HCT116 (cell line): ENCODE results near the gene PRR23E. TPM values are rescaled to one million over a fixed set of nuclear protein-coding genes. Genes with fewer than 3 reads are reported as not detected.

Experiments used
- ATAC-seq: fragments of 200-7000 bp; cut with Tn5 transposase; 2 replicates; pipeline ENCODE4 v1.9.1; 2020; ENCODE audit warnings: mild to moderate bottlenecking, moderate library complexity
- BruUV-seq: library from RNA; stranded (reverse); fragments of 400-500 nt; replicated peaks from 2 replicates; lab custom pipeline; 2021; lab: Mats Ljungman, UMichigan
- CTCF ChIA-PET: fragments of 300-600 bp; sonication (Branson Sonifier 250); formaldehyde crosslinking; loops from one replicate; lab custom pipeline; 2021; ENCODE audit warnings: antibody characterized with exemption; lab: Charles Lee
- POLR2A ChIA-PET: fragments of 300-600, 350-600 bp; sonication (Branson Sonifier 250); formaldehyde crosslinking; loops from one replicate; lab custom pipeline; 2021; ENCODE audit warnings: antibody characterized with exemption; lab: Charles Lee
- RAD21 ChIA-PET, 2 experiments: fragments of 300-600 bp; sonication (Branson Sonifier 250); formaldehyde crosslinking; loops; one replicate each; lab custom pipeline; 2023; ENCODE audit warnings: low total read pairs in 2 of 2; ENCODE audit not compliant: uncharacterized antibody in 2 of 2, unreplicated experiment in 2 of 2, low non-redundant PET in 1 of 2; lab: Charles Lee
- DNase-seq: peaks from one replicate; pipeline ENCODE4 v3.0.0-alpha.2; 2010; ENCODE audit warnings: low read depth, low spot score
- H2AFZ ChIP-seq: fragments of 200-600 bp; shearing (Covaris generic), sonication (generic); 2 replicates; pipeline ENCODE4 v1.6.1; 2017; ENCODE audit warnings: low read depth, mixed run types, mixed read lengths, antibody characterized with exemption, low read length; ENCODE audit not compliant: poor library complexity, severe bottlenecking
- H3K27ac ChIP-seq: 2 replicates; pipeline ENCODE4 v1.5.1; 2012; ENCODE audit warnings: low read depth, low read length
- H3K27me3 ChIP-seq: fragments of 200-600 bp; sonication (generic); 2 replicates; pipeline ENCODE4 v1.6.1; 2016; ENCODE audit warnings: mixed run types, low read length, mixed read lengths; ENCODE audit not compliant: insufficient read depth
- H3K36me3 ChIP-seq, 2 experiments: fragments of 200-500 bp in 1 of 2; fragments of 200-600 bp in 1 of 2; sonication (Bioruptor generic) in 1 of 2; sonication (generic) in 1 of 2; 2 replicates each; pipeline versions ENCODE4 v1.5.1 to v1.6.1; 2014 to 2016; ENCODE audit warnings: low read length in 2 of 2, inconsistent platforms in 1 of 2, mixed read lengths in 1 of 2, mixed run types in 1 of 2; ENCODE audit not compliant: insufficient read depth in 2 of 2, control insufficient read depth in 1 of 2
- H3K4me1 ChIP-seq, 2 experiments: fragments of 200-600 bp in 1 of 2; sonication (generic) in 1 of 2; 2 replicates each; pipeline versions ENCODE4 v1.5.1 to v1.6.1; 2012 to 2017; ENCODE audit warnings: low read length in 2 of 2, inconsistent platforms in 1 of 2, mild to moderate bottlenecking in 1 of 2, mixed read lengths in 1 of 2, mixed run types in 1 of 2, moderate library complexity in 1 of 2; ENCODE audit not compliant: insufficient read depth in 2 of 2, control insufficient read depth in 1 of 2
- H3K4me2 ChIP-seq: fragments of 200-600 bp; sonication (generic); 2 replicates; pipeline ENCODE4 v1.6.1; 2017; ENCODE audit warnings: mixed run types, low read length, mixed read lengths
- H3K4me3 ChIP-seq, 2 experiments: fragments of 200-600 bp in 1 of 2; sonication (generic) in 1 of 2; replicated peaks in 1 of 2; 2 replicates each; pipeline ENCODE4 v1.5.1; 2011 to 2016; ENCODE audit warnings: low read length in 2 of 2, control low read depth in 1 of 2, low read depth in 1 of 2, mild to moderate bottlenecking in 1 of 2, mixed read lengths in 1 of 2, mixed run types in 1 of 2
- H3K79me2 ChIP-seq: fragments of 200-600 bp; sonication (generic); 2 replicates; pipeline ENCODE4 v1.6.1; 2017; ENCODE audit warnings: mild to moderate bottlenecking, mixed run types, low read length, moderate library complexity, mixed read lengths; ENCODE audit not compliant: insufficient read depth
- H3K9ac ChIP-seq: fragments of 200-600 bp; sonication (generic); 2 replicates; pipeline ENCODE4 v1.6.1; 2016; ENCODE audit warnings: low read length, mixed read lengths
- H3K9me2 ChIP-seq: fragments of 200-600 bp; sonication (generic), shearing (Covaris generic); 2 replicates; pipeline ENCODE4 v1.6.1; 2017; ENCODE audit warnings: mixed run types, mild to moderate bottlenecking, moderate library complexity; ENCODE audit not compliant: insufficient read depth
- H3K9me3 ChIP-seq, 2 experiments: fragments of 200-500 bp in 1 of 2; fragments of 200-600 bp in 1 of 2; sonication (Bioruptor generic) in 1 of 2; sonication (generic) in 1 of 2; 2 replicates each; pipeline ENCODE4 v1.6.1; 2014 to 2017; ENCODE audit warnings: low read length in 2 of 2, mixed read lengths in 2 of 2, inconsistent platforms in 1 of 2, low read depth in 1 of 2, mild to moderate bottlenecking in 1 of 2, mixed run types in 1 of 2, moderate library complexity in 1 of 2; ENCODE audit not compliant: control insufficient read depth in 1 of 2, insufficient read depth in 1 of 2
- H4K20me1 ChIP-seq: fragments of 200-600 bp; sonication (generic), shearing (Covaris generic); 2 replicates; pipeline ENCODE4 v1.6.1; 2017; ENCODE audit warnings: mixed run types, mild to moderate bottlenecking, moderate library complexity; ENCODE audit not compliant: insufficient read depth
- CTCF ChIP-seq, 3 experiments: fragments of 200-600 bp in 1 of 3; sonication (generic) in 1 of 3; IDR thresholded peaks in 2 of 3; conservative IDR thresholded peaks in 1 of 3; 2 replicates each; pipeline ENCODE4 v1.5.1; 2012 to 2017; ENCODE audit warnings: low read depth in 2 of 3, low read length in 2 of 3, antibody characterized with exemption in 1 of 3, borderline replicate concordance in 1 of 3, control low read depth in 1 of 3, mild to moderate bottlenecking in 1 of 3, mixed read lengths in 1 of 3, mixed run types in 1 of 3, moderate library complexity in 1 of 3; ENCODE audit not compliant: insufficient read depth in 1 of 3
- JUND ChIP-seq: IDR thresholded peaks from 2 replicates; pipeline ENCODE4 v1.6.1; 2012
- POLR2A ChIP-seq: IDR thresholded peaks from 2 replicates; pipeline ENCODE4 v1.7.0; 2011; ENCODE audit warnings: borderline replicate concordance; ENCODE audit not compliant: insufficient read depth, insufficient read length; ENCODE audit errors: extremely low read depth
- RAD21 ChIP-seq: IDR thresholded peaks from 2 replicates; pipeline ENCODE4 v1.6.1; 2012; ENCODE audit warnings: low read depth, mild to moderate bottlenecking
- SIN3A ChIP-seq: IDR thresholded peaks from 2 replicates; pipeline ENCODE4 v1.6.1; 2012; ENCODE audit warnings: low read depth
- ZBTB33 ChIP-seq: IDR thresholded peaks from 2 replicates; pipeline ENCODE4 v1.6.1; 2011; ENCODE audit warnings: mild to moderate bottlenecking, low read length, moderate library complexity; ENCODE audit not compliant: insufficient replicate concordance; ENCODE audit errors: extremely low read depth
- ZNF274 ChIP-seq: fragments of 200-500 bp; sonication (Bioruptor generic); IDR thresholded peaks from 2 replicates; pipeline ENCODE4 v1.6.1; 2014; ENCODE audit warnings: mild to moderate bottlenecking, low read depth, low read length, inconsistent platforms
- intact Hi-C: fragments of 100-400 bp; cut with micrococcal nuclease; formaldehyde crosslinking; loops from 2 replicates; pipeline ENCODE4 v1.10.0; 2022
- total RNA-seq: library from RNA; stranded (reverse); gene quantifications from one replicate; pipeline ENCODE4 v1.2.1, GENCODE V29; 2021; ENCODE audit not compliant: unreplicated experiment

Gene PRR23E
- total RNA-seq, 1 experiment from 2014 or later: not detected

- no peaks in the 10 kb centered on the region for H3K9me2 ChIP-seq
- H3K27ac ChIP-seq: no peak overlapping the region
- no peaks in the 10 kb centered on the region for H3K79me2 ChIP-seq
- no TSS peak for BruUV-seq
- CTCF ChIA-PET: no interaction called here
- no peak overlapping the region for H2AFZ ChIP-seq
- peaks cover 37% of the 10 kb centered on the region for H3K27me3 ChIP-seq
- H3K4me3 ChIP-seq: no peak overlapping the region
- DNase-seq (no peak), ATAC-seq (no peak)
- H4K20me1 ChIP-seq: no peaks in the 10 kb centered on the region
- RAD21 ChIA-PET: no interaction called here
- H3K4me1 ChIP-seq: no peaks in the 10 kb centered on the region
- intact Hi-C loops: no loop called here
- H3K9ac ChIP-seq: no peak overlapping the region
- no peak overlapping the region for H3K4me2 ChIP-seq
- TF ChIP-seq SIN3A (no peak), ZNF274 (no peak), ZBTB33 (no peak), RAD21 (no peak), POLR2A (no peak), CTCF (IDR thresholded peaks at IDR 0.05 in 2 of 3, conservative IDR thresholded peaks at IDR 0.05 in 1 of 3; ENCODE audit: borderline replicate concordance in 1 of 3, insufficient read depth in 1 of 3, low read depth in 2 of 3, low read length in 2 of 3) (no peak), JUND (no peak)
- POLR2A ChIA-PET: no interaction called here
- no peaks in the 10 kb centered on the region for H3K36me3 ChIP-seq
- peaks cover 3 to 4% of the 10 kb centered on the region in 2 experiments; a peak in 1 of 4 replicates for H3K9me3 ChIP-seq
Measured at GRCh38 chr3:127157171-127157828, 35.6 kb upstream of the PRR23E start.
